ENCODE results near the gene TMEM39A. TPM values are rescaled to one million over a fixed set of nuclear protein-coding genes. Genes with fewer than 3 reads are reported as not detected.

The TMEM39A gene
- polyA plus RNA-seq, 1 of the 3 experiments (the other 2 are of a cell fraction), result 13.2 TPM

DNA sequence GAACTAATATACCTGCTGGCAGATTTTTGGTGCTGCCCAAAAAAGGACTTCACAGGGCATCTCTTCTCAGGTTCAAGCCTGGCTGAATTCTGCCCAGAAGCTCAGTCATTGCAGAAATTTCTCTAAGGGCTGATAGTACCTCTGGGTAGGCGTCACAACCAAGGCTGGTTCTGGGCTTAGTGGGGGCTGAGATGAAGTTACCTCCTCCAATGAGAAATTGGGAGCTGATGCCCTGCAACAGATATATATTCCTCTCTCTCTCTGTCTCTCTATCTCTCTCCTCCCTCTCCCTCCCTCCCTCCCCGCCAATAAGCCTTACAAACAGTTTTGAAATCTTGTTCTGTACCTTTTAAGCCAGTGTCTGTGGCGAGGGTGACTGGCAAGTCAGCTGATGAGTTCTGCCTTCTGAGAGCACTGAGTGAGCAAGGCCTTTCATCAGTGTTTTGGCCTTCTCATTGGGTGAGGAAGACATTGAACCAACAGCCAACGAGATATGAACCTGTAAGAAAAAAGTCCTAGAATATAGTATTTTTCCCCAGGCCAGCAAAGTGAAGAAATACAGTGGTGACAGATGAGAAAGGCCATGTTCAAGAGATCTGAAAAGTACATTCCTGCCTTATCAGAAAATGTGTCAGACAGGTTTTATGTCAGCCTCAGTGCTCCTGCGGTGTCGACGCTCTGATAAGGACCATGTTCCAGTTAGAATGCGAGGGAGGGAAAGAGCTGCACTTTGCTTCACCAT is 45.5 kb downstream of the TMEM39A start:
- POLR2A ChIA-PET, result no interaction called here

DNA sequence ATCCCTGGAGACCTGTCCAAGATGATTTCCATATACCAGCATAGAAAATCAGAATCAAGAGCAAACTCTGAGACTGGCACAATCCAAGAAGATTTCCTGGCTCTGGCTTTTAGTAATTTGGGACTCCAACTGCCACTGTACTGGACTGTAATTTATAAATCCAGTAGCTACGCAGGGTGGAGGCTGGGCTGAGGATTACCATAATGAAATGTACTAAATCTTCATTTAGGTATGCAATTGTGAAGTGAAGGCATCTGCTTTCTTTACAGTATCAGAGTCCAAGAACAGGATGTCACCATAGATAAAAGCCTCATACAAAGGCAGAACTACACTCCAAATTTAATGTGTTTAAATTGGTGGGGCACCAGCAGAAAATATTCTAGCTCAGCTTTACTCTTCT is 46.5 kb downstream of the TMEM39A start:
- Histone ChIP-seq H3K36me3 (replicated peaks in 1 of 2; ENCODE audit: control insufficient read depth in 1 of 2, insufficient read depth in 2 of 2, low read length in 1 of 2) (peaks cover 9 to 35% of the 10 kb centered on the region in 2 experiments), H3K4me3 (ENCODE audit: low read depth in 2 of 2, low read length in 1 of 2) (no peak overlapping the region), H3K9ac (no peak overlapping the region), H3K27ac (ENCODE audit: low read depth in 2 of 2, low read length in 1 of 2) (no peak overlapping the region), H3K9me2 (no peaks in the 10 kb centered on the region), H3K4me2 (no peak overlapping the region), H3K9me3 (no peaks in the 10 kb centered on the region), H3K79me2 (ENCODE audit: insufficient read depth) (no peaks in the 10 kb centered on the region), H3F3A (replicated peaks; ENCODE audit: insufficient read depth) (peaks cover 3% of the 10 kb centered on the region), H4K20me1 (ENCODE audit: insufficient read depth) (no peaks in the 10 kb centered on the region), H3K4me1 (ENCODE audit: control insufficient read depth in 1 of 2, insufficient read depth in 2 of 2, low read depth in 1 of 2, low read length in 1 of 2) (no peaks in the 10 kb centered on the region; a peak in 1 of 4 replicates), H3K27me3 (ENCODE audit: insufficient read depth) (no peaks in the 10 kb centered on the region), H2AFZ (ENCODE audit: low read depth) (no peak overlapping the region)
- WGBS (ENCODE audit: low lambda C conversion rate), result 89% methylated on average over 1 of the region's 1 CpG
- TF ChIP-seq, protein P1, sequence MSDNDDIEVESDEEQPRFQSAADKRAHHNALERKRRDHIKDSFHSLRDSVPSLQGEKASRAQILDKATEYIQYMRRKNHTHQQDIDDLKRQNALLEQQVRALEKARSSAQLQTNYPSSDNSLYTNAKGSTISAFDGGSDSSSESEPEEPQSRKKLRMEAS (IDR thresholded peaks at IDR 0.05; ENCODE audit: low read depth), result no peak
- no peak for TF ChIP-seq EZH2phosphoT487 (IDR thresholded peaks at IDR 0.05; ENCODE audit: borderline replicate concordance, low read depth)
- TF ChIP-seq TCF12 (IDR thresholded peaks at IDR 0.05), result no peak
- TF ChIP-seq SMC3 (IDR thresholded peaks at IDR 0.05; ENCODE audit: low read depth, low read length), result no peak
- no peak for TF ChIP-seq JUND (IDR thresholded peaks at IDR 0.05)
- TF ChIP-seq, protein P2, sequence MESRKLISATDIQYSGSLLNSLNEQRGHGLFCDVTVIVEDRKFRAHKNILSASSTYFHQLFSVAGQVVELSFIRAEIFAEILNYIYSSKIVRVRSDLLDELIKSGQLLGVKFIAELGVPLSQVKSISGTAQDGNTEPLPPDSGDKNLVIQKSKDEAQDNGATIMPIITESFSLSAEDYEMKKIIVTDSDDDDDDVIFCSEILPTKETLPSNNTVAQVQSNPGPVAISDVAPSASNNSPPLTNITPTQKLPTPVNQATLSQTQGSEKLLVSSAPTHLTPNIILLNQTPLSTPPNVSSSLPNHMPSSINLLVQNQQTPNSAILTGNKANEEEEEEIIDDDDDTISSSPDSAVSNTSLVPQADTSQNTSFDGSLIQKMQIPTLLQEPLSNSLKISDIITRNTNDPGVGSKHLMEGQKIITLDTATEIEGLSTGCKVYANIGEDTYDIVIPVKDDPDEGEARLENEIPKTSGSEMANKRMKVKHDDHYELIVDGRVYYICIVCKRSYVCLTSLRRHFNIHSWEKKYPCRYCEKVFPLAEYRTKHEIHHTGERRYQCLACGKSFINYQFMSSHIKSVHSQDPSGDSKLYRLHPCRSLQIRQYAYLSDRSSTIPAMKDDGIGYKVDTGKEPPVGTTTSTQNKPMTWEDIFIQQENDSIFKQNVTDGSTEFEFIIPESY (IDR thresholded peaks at IDR 0.05; ENCODE audit: borderline replicate concordance, low read depth), result no peak
- TF ChIP-seq NFIC (IDR thresholded peaks at IDR 0.05; ENCODE audit: borderline replicate concordance), result no peak
- TF ChIP-seq RAD21 (IDR thresholded peaks at IDR 0.05; ENCODE audit: low read length), result no peak
- TF ChIP-seq SIN3A (IDR thresholded peaks at IDR 0.05; ENCODE audit: borderline replicate concordance, low read depth, low read length), result no peak
- ChIA-PET CTCF (interaction anchor here (1.4 kb wide), 2 partner anchors 9 kb away, joined by 3 to 4 read pairs; no protein-coding TSS in a partner anchor), POLR2A (no interaction called here)
- no peak for DNase-seq

More for the DNA sequence above, 45.5 kb downstream of the TMEM39A start:
- no peak overlapping the region for H3K4me3 ChIP-seq (ENCODE audit: low read depth in 2 of 2, low read length in 1 of 2)
- no peaks in the 10 kb centered on the region for H3K79me2 ChIP-seq (ENCODE audit: insufficient read depth)
- H3K9me2 ChIP-seq, result no peaks in the 10 kb centered on the region
- H3F3A ChIP-seq (replicated peaks; ENCODE audit: insufficient read depth), result peaks cover 3% of the 10 kb centered on the region
- peaks cover 3 to 35% of the 10 kb centered on the region in 2 experiments for H3K36me3 ChIP-seq (replicated peaks in 1 of 2; ENCODE audit: control insufficient read depth in 1 of 2, insufficient read depth in 2 of 2, low read length in 1 of 2)
- H3K4me2 ChIP-seq, result no peak overlapping the region
- DNase-seq, result no peak
- TF ChIP-seq, protein P3, sequence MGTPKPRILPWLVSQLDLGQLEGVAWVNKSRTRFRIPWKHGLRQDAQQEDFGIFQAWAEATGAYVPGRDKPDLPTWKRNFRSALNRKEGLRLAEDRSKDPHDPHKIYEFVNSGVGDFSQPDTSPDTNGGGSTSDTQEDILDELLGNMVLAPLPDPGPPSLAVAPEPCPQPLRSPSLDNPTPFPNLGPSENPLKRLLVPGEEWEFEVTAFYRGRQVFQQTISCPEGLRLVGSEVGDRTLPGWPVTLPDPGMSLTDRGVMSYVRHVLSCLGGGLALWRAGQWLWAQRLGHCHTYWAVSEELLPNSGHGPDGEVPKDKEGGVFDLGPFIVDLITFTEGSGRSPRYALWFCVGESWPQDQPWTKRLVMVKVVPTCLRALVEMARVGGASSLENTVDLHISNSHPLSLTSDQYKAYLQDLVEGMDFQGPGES (IDR thresholded peaks at IDR 0.05; ENCODE audit: low read depth, low read length), result no peak
- TF ChIP-seq, protein P2 (IDR thresholded peaks at IDR 0.05; ENCODE audit: borderline replicate concordance, low read depth), result no peak
- TF ChIP-seq ELF1 (IDR thresholded peaks at IDR 0.05) (no peak), YY1 (IDR thresholded peaks at IDR 0.05; ENCODE audit: low read depth) (no peak), EZH2phosphoT487 (IDR thresholded peaks at IDR 0.05; ENCODE audit: borderline replicate concordance, low read depth) (no peak), FOXM1 (IDR thresholded peaks at IDR 0.05; ENCODE audit: low read depth) (no peak), MXI1 (IDR thresholded peaks at IDR 0.05; ENCODE audit: low read depth, low read length) (no peak), GATA2 (CRISPR knock-in tag; IDR thresholded peaks at IDR 0.05) (no peak)
- TF ChIP-seq, protein P4, sequence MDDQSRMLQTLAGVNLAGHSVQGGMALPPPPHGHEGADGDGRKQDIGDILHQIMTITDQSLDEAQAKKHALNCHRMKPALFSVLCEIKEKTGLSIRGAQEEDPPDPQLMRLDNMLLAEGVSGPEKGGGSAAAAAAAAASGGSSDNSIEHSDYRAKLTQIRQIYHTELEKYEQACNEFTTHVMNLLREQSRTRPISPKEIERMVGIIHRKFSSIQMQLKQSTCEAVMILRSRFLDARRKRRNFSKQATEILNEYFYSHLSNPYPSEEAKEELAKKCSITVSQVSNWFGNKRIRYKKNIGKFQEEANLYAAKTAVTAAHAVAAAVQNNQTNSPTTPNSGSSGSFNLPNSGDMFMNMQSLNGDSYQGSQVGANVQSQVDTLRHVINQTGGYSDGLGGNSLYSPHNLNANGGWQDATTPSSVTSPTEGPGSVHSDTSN (IDR thresholded peaks at IDR 0.05), result no peak
- TF ChIP-seq, protein P1 (IDR thresholded peaks at IDR 0.05; ENCODE audit: low read depth), result no peak
- no peak overlapping the region; a peak in 1 of 4 replicates for H3K27ac ChIP-seq (ENCODE audit: low read depth in 2 of 2, low read length in 1 of 2)
- H3K4me1 ChIP-seq (ENCODE audit: control insufficient read depth in 1 of 2, insufficient read depth in 2 of 2, low read depth in 1 of 2, low read length in 1 of 2), result no peaks in the 10 kb centered on the region; a peak in 1 of 4 replicates
- no peak overlapping the region for H2AFZ ChIP-seq (ENCODE audit: low read depth)
- CTCF ChIA-PET, result interaction anchor here (1.4 kb wide), 1 partner anchor 11 kb away, joined by 3 read pairs; no protein-coding TSS in a partner anchor
- no peaks in the 10 kb centered on the region for H3K27me3 ChIP-seq (ENCODE audit: insufficient read depth)
- no peaks in the 10 kb centered on the region for H4K20me1 ChIP-seq (ENCODE audit: insufficient read depth)
- no peak overlapping the region for H3K9ac ChIP-seq
- 94% methylated on average over 8 of the region's 8 CpGs for WGBS (ENCODE audit: low lambda C conversion rate)
- no peaks in the 10 kb centered on the region for H3K9me3 ChIP-seq
